ENCODE results near the gene NXPH3. TPM values are rescaled to one million over a fixed set of nuclear protein-coding genes. Genes with fewer than 3 reads are reported as not detected.

Gene NXPH3
- total and polyA plus RNA-seq, 2 of the 13 experiments (the other 11 are each of a cell fraction or from before 2014, with no cell fraction given), result 0.04 to 0.58 TPM

GRCh38 chr17:49567871-49568694 lies 7.6 kb upstream of the NXPH3 start (continued):
- TF ChIP-seq ZBTB34 (CRISPR knock-in tag; IDR thresholded peaks at IDR 0.05) (0 out of 2 replicates have a peak, but pooled peaks have one; percentile 59), SSRP1 (CRISPR knock-in tag; IDR thresholded peaks at IDR 0.05) (peak; percentile 86; the same call in 1 of the 2 replicates), ZNF580 (CRISPR knock-in tag; IDR thresholded peaks at IDR 0.05; ENCODE audit: borderline replicate concordance, low read depth) (no peak; the same call in 1 of the 2 replicates), RELA (CRISPR knock-in tag; IDR thresholded peaks at IDR 0.05) (peak; percentile 33; the same call in 1 of the 2 replicates), ZSCAN20 (CRISPR knock-in tag; IDR thresholded peaks at IDR 0.05; ENCODE audit: borderline replicate concordance) (no peak), POGZ (CRISPR knock-in tag; IDR thresholded peaks at IDR 0.05) (peak; percentile 61; the same call in 1 of the 2 replicates), HES4 (CRISPR knock-in tag; IDR thresholded peaks at IDR 0.05; ENCODE audit: borderline replicate concordance) (no peak), HDAC1 (CRISPR knock-in tag; IDR thresholded peaks at IDR 0.05) (peak; percentile 59; the same call in 1 of the 2 replicates), KDM2A (CRISPR knock-in tag; IDR thresholded peaks at IDR 0.05; ENCODE audit: borderline replicate concordance, low read depth) (peak; percentile 91), EEA1 (CRISPR knock-in tag; IDR thresholded peaks at IDR 0.05; ENCODE audit: borderline replicate concordance) (no peak), ZNF646 (CRISPR knock-in tag; IDR thresholded peaks at IDR 0.05) (no peak), MAFF (IDR thresholded peaks at IDR 0.05; ENCODE audit: low read depth, low read length) (no peak), ZNF678 (CRISPR knock-in tag; IDR thresholded peaks at IDR 0.05) (no peak), KLF15 (CRISPR knock-in tag; IDR thresholded peaks at IDR 0.05; ENCODE audit: borderline replicate concordance) (no peak), TBX3 (IDR thresholded peaks at IDR 0.05; ENCODE audit: borderline replicate concordance) (no peak), ZNF619 (CRISPR knock-in tag; IDR thresholded peaks at IDR 0.05) (peak; percentile 53; the same call in 1 of the 2 replicates), YEATS2 (CRISPR knock-in tag; IDR thresholded peaks at IDR 0.05; ENCODE audit: borderline replicate concordance) (peak; percentile 40; the same call in 1 of the 2 replicates), ZNF7 (CRISPR knock-in tag; IDR thresholded peaks at IDR 0.05) (no peak), STAG1 (CRISPR knock-in tag; IDR thresholded peaks at IDR 0.05) (peak; percentile 100), E2F1 (CRISPR knock-in tag; IDR thresholded peaks at IDR 0.05) (no peak), RFX5 (IDR thresholded peaks at IDR 0.05; ENCODE audit: low read depth, low read length) (no peak)

Measured in HepG2 (cell line).